GM21381 (cell line): ENCODE data around the gene LSM3.
A peak's percentile ranks its signal among the peaks of the same experiment; 100 is the strongest.

Experiments used
- ATAC-seq: cut with Tn5 transposase; IDR thresholded peaks from one replicate; pipeline ENCODE4 v1.9.1; 2021; ENCODE audit warnings: mild to moderate bottlenecking, moderate library complexity; ENCODE audit not compliant: unreplicated experiment

LSM3 gene

GRCh38 chr3:14156843-14157561, 21.6 kb upstream of the LSM3 start:
- no peak for ATAC-seq

- ATAC-seq: no peak
Measured at GRCh38 chr3:14157951-14158350, 20.7 kb upstream of the LSM3 start.

GRCh38 chr3:14158370-14158769, 20.2 kb upstream of the LSM3 start:
- no peak for ATAC-seq

- ATAC-seq: no peak
Measured at GRCh38 chr3:14159426-14159825, 19.2 kb upstream of the LSM3 start.

- ATAC-seq: no peak
Measured at GRCh38 chr3:14161282-14161681, 17.3 kb upstream of the LSM3 start.

GRCh38 chr3:14162178-14162577, 16.4 kb upstream of the LSM3 start:
- ATAC-seq: no peak

GRCh38 chr3:14166877-14167603, 11.6 kb upstream of the LSM3 start:
- no peak for ATAC-seq

- ATAC-seq: no peak
Measured at GRCh38 chr3:14169435-14169834, 9.2 kb upstream of the LSM3 start.

GRCh38 chr3:14169871-14170270, 8.7 kb upstream of the LSM3 start:
- no peak for ATAC-seq

- no peak for ATAC-seq
Measured at GRCh38 chr3:14170531-14171159, 8.0 kb upstream of the LSM3 start.

- no peak for ATAC-seq
Measured at GRCh38 chr3:14172496-14172895, 6.1 kb upstream of the LSM3 start.

- no peak for ATAC-seq
Measured at GRCh38 chr3:14174483-14174882, 4.1 kb upstream of the LSM3 start.

- ATAC-seq: peak; percentile 29
Measured at GRCh38 chr3:14175383-14176037, 3.1 kb upstream of the LSM3 start.

- peak; percentile 8 for ATAC-seq
Measured at GRCh38 chr3:14177580-14178246, 904 bp upstream of the LSM3 start.

- no peak for ATAC-seq
Measured at GRCh38 chr3:14179114-14179465, 473 bp downstream of the LSM3 start.

GRCh38 chr3:14179795-14180194, 1.2 kb downstream of the LSM3 start:
- ATAC-seq: no peak

GRCh38 chr3:14181253-14181652, 2.6 kb downstream of the LSM3 start:
- ATAC-seq: no peak

GRCh38 chr3:14183015-14183577, 4.5 kb downstream of the LSM3 start:
- ATAC-seq: no peak

GRCh38 chr3:14186854-14187458, 8.3 kb downstream of the LSM3 start:
- no peak for ATAC-seq

- ATAC-seq: no peak
Measured at GRCh38 chr3:14188041-14188754, 9.6 kb downstream of the LSM3 start.
